ENCODE measurements around the gene CFAP20.

GRCh38 chr16:58119509-58119845, 9.7 kb downstream of the CFAP20 start:
- TF ChIP-seq ZNF644 (CRISPR knock-in tag; IDR thresholded peaks at IDR 0.05; ENCODE audit: low read depth) (no peak), ZMYM3 (CRISPR knock-in tag; IDR thresholded peaks at IDR 0.05) (no peak), FOXP1 (IDR thresholded peaks at IDR 0.05) (no peak), FOXP1 (CRISPR knock-in tag; IDR thresholded peaks at IDR 0.05) (no peak), SOX13 (IDR thresholded peaks at IDR 0.05) (no peak), SOX13 (CRISPR knock-in tag; conservative IDR thresholded peaks at IDR 0.05 in 1 of 2, IDR thresholded peaks at IDR 0.05 in 1 of 2) (no peak), ZNF274 (CRISPR knock-in tag; IDR thresholded peaks at IDR 0.05) (no peak), SP1 (IDR thresholded peaks at IDR 0.05) (no peak), SP1 (CRISPR knock-in tag; IDR thresholded peaks at IDR 0.05) (no peak), ZNF143 (CRISPR knock-in tag; IDR thresholded peaks at IDR 0.05) (no peak), POLR2A (IDR thresholded peaks at IDR 0.05; ENCODE audit: insufficient read depth in 1 of 2, low read depth in 2 of 2, low read length in 2 of 2) (no peak), NFIC (IDR thresholded peaks at IDR 0.05; ENCODE audit: low read length) (no peak), SOX5 (CRISPR knock-in tag; IDR thresholded peaks at IDR 0.05; ENCODE audit: borderline replicate concordance) (no peak), ZFP36L2 (CRISPR knock-in tag; IDR thresholded peaks at IDR 0.05) (no peak)

Data from HepG2 (cell line).